Transverse colon (tissue), 4 donors: ENCODE measurements around the gene CLDN20. TPM values are rescaled to one million over a fixed set of nuclear protein-coding genes. Genes with fewer than 3 reads are reported as not detected.
"Not testable (repeated sequence)": the region's sequence is repeated elsewhere in the genome, so short reads cannot be mapped to it uniquely, and the experiment has no call there.

Experiments used
- DNase-seq: peaks from one replicate; pipeline ENCODE4 v3.0.0-alpha.2; 2019
- H3K27ac ChIP-seq, 4 donors: fragments of 200-600 bp; sonication (generic); 2 replicates each; pipeline ENCODE4 v1.5.1; 2016 to 2018; ENCODE audit warnings: inconsistent platforms in 4 of 4
- H3K27me3 ChIP-seq: fragments of 200-600 bp; sonication (generic); 2 replicates; pipeline ENCODE4 v1.5.1; 2017; ENCODE audit warnings: inconsistent platforms
- H3K36me3 ChIP-seq, 4 donors: fragments of 200-600 bp; sonication (generic); 2 replicates each; pipeline ENCODE4 v1.5.1; 2017 to 2019; ENCODE audit warnings: inconsistent platforms in 4 of 4
- H3K4me1 ChIP-seq, 4 donors: fragments of 200-600 bp; sonication (generic); 2 replicates each; pipeline ENCODE4 v1.5.1; 2017 to 2020; ENCODE audit warnings: inconsistent platforms in 4 of 4
- H3K4me3 ChIP-seq, 4 donors: fragments of 200-600 bp; sonication (generic); 1 replicate in 1 of 4; 2 replicates in 3 of 4; pipeline versions ENCODE4 v1.5.1 to v1.6.1; 2017 to 2019; ENCODE audit warnings: inconsistent platforms in 4 of 4
- H3K9me3 ChIP-seq, 2 donors: fragments of 200-600 bp; sonication (generic); 2 replicates each; pipeline ENCODE4 v1.5.1; 2017 to 2019; ENCODE audit warnings: inconsistent platforms in 2 of 2
- EP300 ChIP-seq: sonication (generic); formaldehyde crosslinking; IDR thresholded peaks from one replicate; pipeline ENCODE4 v1.6.1; 2017; ENCODE audit warnings: antibody characterized with exemption, low read depth
- POLR2A ChIP-seq: fragments of 450-650 bp; IDR thresholded peaks from one replicate; pipeline ENCODE4 v1.6.1; 2016; ENCODE audit warnings: antibody characterized with exemption, mild to moderate bottlenecking, moderate library complexity
- POLR2AphosphoS5 ChIP-seq, 3 donors: sonication (generic); formaldehyde crosslinking; IDR thresholded peaks; one replicate each; pipeline ENCODE4 v1.6.1; 2016; ENCODE audit warnings: antibody characterized with exemption in 3 of 3
- WGBS, 2 donors: methylation state at CpG; one replicate each; pipeline ENCODE4 v1.1.5; 2018; ENCODE audit warnings: low coverage in 1 of 2; 5-methylcytosine and 5-hydroxymethylcytosine counted together
- in situ Hi-C, 4 donors: fragments of 200-750 bp; cut with MboI; loops; one replicate each; pipeline versions ENCODE4 v1.15.0 to v1.15.1; 2017; ENCODE audit warnings: low sequenced_read_pairs in 3 of 4, low pct_ligation_motif_present in 1 of 4, low pct_unique_long_range_greater_than_20kb in 1 of 4
- intact Hi-C: fragments of 100-400 bp; cut with DNase I; formaldehyde crosslinking; loops from one replicate; pipeline ENCODE4 v1.15.1; 2023; ENCODE audit warnings: low total_unique reads
- total RNA-seq, 4 donors: library from RNA; depleted of rRNA; stranded (reverse); fragments of >200 nt; gene quantifications; one replicate each; pipeline ENCODE4 v1.1.0, GENCODE V29; 2016
- TF ChIP-seq, protein P1 (sequence below), 5 experiments: fragments of 200-600 bp in 3 of 5; fragments of 450-650 bp in 2 of 5; sonication (generic) in 3 of 5; IDR thresholded peaks; 1 replicate in 2 of 5; 2 replicates in 3 of 5; pipeline ENCODE4 v1.5.1; 2016 to 2017; ENCODE audit warnings: antibody characterized with exemption in 5 of 5, inconsistent platforms in 3 of 5, mild to moderate bottlenecking in 2 of 5, moderate library complexity in 1 of 5

The CLDN20 gene, protein sequence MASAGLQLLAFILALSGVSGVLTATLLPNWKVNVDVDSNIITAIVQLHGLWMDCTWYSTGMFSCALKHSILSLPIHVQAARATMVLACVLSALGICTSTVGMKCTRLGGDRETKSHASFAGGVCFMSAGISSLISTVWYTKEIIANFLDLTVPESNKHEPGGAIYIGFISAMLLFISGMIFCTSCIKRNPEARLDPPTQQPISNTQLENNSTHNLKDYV
- total RNA-seq = not detected

DNA sequence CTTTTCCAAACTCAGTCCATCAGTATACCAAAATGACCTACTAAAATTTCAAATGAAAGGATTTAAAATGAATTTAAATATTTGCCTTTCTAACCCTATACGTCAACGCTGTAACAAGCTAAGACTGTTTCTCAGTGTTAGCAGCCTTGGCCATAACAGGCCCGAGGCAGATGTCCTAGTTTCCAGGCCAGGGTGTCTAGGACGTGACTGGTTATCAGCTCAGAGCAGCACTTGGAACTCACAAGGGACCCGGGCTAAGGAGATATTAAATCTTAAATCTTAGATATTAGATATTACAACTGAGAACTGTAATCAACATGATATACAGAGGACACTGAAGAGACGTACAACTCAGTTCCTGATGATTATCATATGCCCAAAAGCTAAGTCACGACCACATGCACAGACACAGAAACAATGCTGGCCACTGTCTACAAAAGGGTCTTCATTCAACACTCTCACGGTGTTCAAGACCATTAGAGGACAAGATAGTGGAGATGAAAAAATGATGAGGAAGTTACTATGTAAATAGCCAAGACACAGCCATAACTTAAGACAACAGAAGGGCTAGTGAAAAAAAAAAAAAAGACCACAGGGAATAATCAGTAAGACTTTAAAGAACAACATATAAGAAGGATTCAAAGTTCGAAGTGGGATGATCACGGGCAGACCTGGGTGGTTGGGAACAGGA is at the start of gene CLDN20:
CLDN20 (plus strand) TSS at position 641 of the 691 bp plus-strand sequence. CDS start 11,707 bp downstream, outside the sequence.
- in situ Hi-C loops (loop anchor here in 1 of 4 donors (25.0 kb wide), 1 partner anchor 326 kb away; no protein-coding TSS in a partner anchor), intact Hi-C loops (no loop called here)
- TF ChIP-seq EP300 (no peak), POLR2A (no peak), POLR2AphosphoS5 (IDR thresholded peaks at IDR 0.05) (no peak)
- TF ChIP-seq, protein P1, sequence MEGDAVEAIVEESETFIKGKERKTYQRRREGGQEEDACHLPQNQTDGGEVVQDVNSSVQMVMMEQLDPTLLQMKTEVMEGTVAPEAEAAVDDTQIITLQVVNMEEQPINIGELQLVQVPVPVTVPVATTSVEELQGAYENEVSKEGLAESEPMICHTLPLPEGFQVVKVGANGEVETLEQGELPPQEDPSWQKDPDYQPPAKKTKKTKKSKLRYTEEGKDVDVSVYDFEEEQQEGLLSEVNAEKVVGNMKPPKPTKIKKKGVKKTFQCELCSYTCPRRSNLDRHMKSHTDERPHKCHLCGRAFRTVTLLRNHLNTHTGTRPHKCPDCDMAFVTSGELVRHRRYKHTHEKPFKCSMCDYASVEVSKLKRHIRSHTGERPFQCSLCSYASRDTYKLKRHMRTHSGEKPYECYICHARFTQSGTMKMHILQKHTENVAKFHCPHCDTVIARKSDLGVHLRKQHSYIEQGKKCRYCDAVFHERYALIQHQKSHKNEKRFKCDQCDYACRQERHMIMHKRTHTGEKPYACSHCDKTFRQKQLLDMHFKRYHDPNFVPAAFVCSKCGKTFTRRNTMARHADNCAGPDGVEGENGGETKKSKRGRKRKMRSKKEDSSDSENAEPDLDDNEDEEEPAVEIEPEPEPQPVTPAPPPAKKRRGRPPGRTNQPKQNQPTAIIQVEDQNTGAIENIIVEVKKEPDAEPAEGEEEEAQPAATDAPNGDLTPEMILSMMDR (IDR thresholded peaks at IDR 0.05) = no peak
- no peaks in the 10 kb centered on the region for H3K9me3 ChIP-seq
- no peak for DNase-seq
- H3K36me3 ChIP-seq = peaks cover 0 to 10% (median 0%) of the 10 kb centered on the region in 4 donors
- no peaks in the 10 kb centered on the region for H3K27me3 ChIP-seq
- no peak within 1 kb of the TSS for H3K4me3 ChIP-seq
- H3K27ac ChIP-seq = peak within 1 kb of the TSS in 3 of 4 donors; percentile 9 to 45 (median 42)
- peaks cover 0 to 3% (median 0%) of the 10 kb centered on the region in 4 donors for H3K4me1 ChIP-seq
- WGBS, 2 donors = 90 to 91% methylated on average over 10 of the region's 10 CpGs

DNA sequence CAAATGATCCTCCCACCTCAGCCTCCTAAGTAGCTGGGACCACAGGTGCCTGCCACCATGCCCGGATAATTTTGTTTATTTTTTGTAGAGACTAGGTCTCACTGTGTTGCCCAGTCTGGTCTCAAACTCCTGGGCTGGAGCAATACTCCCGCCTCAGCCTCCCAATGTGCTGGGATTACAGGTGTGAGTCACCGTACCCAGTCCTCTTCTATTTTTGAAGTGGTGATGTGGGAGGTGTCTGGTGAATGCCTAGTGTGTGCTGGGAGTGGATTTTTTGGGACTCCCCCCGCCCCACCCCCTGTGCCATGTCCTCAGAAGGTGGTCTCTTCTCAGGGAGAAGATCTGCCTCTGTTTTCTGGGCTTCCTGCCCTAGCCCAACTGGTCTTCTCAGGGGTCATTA is 47.9 kb upstream of the CLDN20 start:
- Histone ChIP-seq H3K4me3 (no peak overlapping the region), H3K27ac (no peak overlapping the region), H3K36me3 (no peaks in the 10 kb centered on the region), H3K4me1 (no peaks in the 10 kb centered on the region), H3K27me3 (no peaks in the 10 kb centered on the region), H3K9me3 (no peaks in the 10 kb centered on the region)
- TF ChIP-seq EP300 = no peak
- TF ChIP-seq POLR2AphosphoS5 (IDR thresholded peaks at IDR 0.05) = no peak
- TF ChIP-seq, protein P1 (IDR thresholded peaks at IDR 0.05) = no peak
- TF ChIP-seq POLR2A = no peak
- WGBS, 2 donors = 78% methylated on average over 4 of the region's 4 CpGs; no CpG with 5 or more reads in 1 of the 2 donors
- intact Hi-C loops (no loop called here), in situ Hi-C loops (no loop called here)
- no peak for DNase-seq

DNA sequence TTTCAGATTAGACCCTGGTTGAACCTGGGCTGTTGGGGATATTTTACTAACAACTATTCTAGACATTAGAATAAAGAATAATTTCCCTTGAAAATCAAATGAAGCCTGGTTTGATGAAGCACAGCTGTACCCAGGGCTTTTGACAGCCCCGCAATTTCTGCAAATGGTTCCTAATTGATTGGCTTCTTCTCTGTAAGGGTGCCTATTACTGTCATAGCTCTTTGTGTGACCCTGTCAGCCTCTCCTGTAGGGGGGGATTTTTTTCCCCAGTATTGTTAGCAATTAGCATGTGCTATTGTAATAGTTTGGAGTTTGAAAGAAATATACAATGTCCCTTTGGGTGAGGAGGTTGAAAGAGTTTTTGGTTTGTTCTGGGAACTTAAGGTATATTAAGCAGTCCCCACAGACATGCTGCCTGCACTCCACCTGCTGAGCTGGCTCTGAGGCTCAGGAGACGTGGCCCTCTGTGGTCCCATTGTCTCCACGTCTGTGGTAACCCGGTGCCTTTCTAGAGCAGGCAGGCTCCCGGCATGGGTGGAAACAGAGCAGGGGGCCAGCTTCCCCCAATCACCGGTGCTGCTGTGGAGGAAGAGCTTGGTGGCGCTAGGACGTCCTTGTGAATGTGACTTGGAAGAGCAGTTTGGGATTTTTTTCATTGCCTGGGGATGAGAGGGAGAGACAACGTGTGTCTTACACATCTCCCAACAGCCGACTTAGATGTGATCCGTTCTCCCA is 47.3 kb upstream of the CLDN20 start:
- in situ Hi-C loops (no loop called here), intact Hi-C loops (no loop called here)
- Histone ChIP-seq H3K36me3 (no peaks in the 10 kb centered on the region), H3K9me3 (no peaks in the 10 kb centered on the region), H3K27me3 (no peaks in the 10 kb centered on the region), H3K4me3 (no peak overlapping the region), H3K27ac (no peak overlapping the region), H3K4me1 (no peaks in the 10 kb centered on the region)
- TF ChIP-seq EP300 (no peak), POLR2AphosphoS5 (IDR thresholded peaks at IDR 0.05) (no peak), POLR2A (no peak)
- TF ChIP-seq, protein P1 (IDR thresholded peaks at IDR 0.05) = no peak
- WGBS, 2 donors = 77 to 81% methylated on average over 7 to 11 of the region's 11 CpGs
- no peak for DNase-seq

DNA sequence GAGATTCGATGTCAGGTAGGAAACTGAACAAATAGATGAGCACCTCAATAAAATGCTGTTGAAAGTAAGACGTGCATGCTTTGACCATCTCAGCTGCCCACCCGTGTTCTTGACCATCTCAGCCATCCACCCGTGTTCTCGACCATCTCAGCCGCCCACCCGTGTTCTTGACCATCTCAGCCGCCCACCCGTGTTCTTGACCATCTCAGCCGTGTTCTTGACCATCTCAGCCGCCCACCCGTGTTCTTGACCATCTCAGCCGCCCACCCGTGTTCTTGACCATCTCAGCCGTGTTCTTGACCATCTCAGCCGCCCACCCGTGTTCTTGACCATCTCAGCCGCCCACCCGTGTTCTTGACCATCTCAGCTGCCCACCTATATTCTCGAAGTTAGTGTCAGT is 45.1 kb upstream of the CLDN20 start:
- H3K4me3 ChIP-seq, intact Hi-C loops: not testable (repeated sequence)
- 76 to 92% methylated on average over 5 to 20 of the region's 20 CpGs for WGBS, 2 donors

More for the DNA sequence above, 45.1 kb upstream of the CLDN20 start:
- H3K27ac ChIP-seq, H3K9me3 ChIP-seq, H3K4me1 ChIP-seq, H3K27me3 ChIP-seq, H3K36me3 ChIP-seq, in situ Hi-C loops, DNase-seq: not testable (repeated sequence)
